Measurements from ENCODE around the gene LRRC37B. TPM values are rescaled to one million over a fixed set of nuclear protein-coding genes. Genes with fewer than 3 reads are reported as not detected.
"Not testable (repeated sequence)": the region's sequence is repeated elsewhere in the genome, so short reads cannot be mapped to it uniquely, and the experiment has no call there.

Gene LRRC37B
- total RNA-seq, 2 experiments from 2014 or later: 36.5 to 42.1 TPM

- Histone ChIP-seq H3K9me3 (ENCODE audit: low read length) (no peaks in the 10 kb centered on the region), H3K79me2 (ENCODE audit: insufficient read depth, low read depth, low read length) (no peaks in the 10 kb centered on the region), H3K4me2 (ENCODE audit: low read length) (no peak overlapping the region), H3K9me2 (ENCODE audit: insufficient read depth, low read length) (no peaks in the 10 kb centered on the region), H2AFZ (ENCODE audit: low read length) (no peak overlapping the region), H3K27ac (ENCODE audit: low read depth, low read length, poor library complexity, severe bottlenecking) (no peak overlapping the region), H3K4me3 (ENCODE audit: low read depth, low read length, poor library complexity, severe bottlenecking) (no peak overlapping the region), H3K36me3 (ENCODE audit: insufficient read depth, low read length) (peaks cover 10% of the 10 kb centered on the region; the same call in 1 of the 2 replicates), H4K20me1 (ENCODE audit: insufficient read depth, low read length) (no peaks in the 10 kb centered on the region), H3K4me1 (ENCODE audit: insufficient read depth, low read length, poor library complexity, severe bottlenecking) (no peaks in the 10 kb centered on the region)
- intact Hi-C loops (cut with micrococcal nuclease; ENCODE audit: unreplicated experiment): no loop called here
- no TSS peak for BruUV-seq (replicated peaks)
- POLR2A ChIA-PET: no interaction called here
- DNase-seq (ENCODE audit: low spot score): no peak
- CTCF ChIA-PET (ENCODE audit: unreplicated experiment): no interaction called here
- no peak for TF ChIP-seq CTCF (conservative IDR thresholded peaks at IDR 0.05; ENCODE audit: low read length)
- TF ChIP-seq EZH2phosphoT487 (IDR thresholded peaks at IDR 0.05; ENCODE audit: borderline replicate concordance, low read depth, low read length): no peak
Observed at GRCh38 chr17:32099686-32100085, 92.5 kb downstream of the LRRC37B start.

DNA sequence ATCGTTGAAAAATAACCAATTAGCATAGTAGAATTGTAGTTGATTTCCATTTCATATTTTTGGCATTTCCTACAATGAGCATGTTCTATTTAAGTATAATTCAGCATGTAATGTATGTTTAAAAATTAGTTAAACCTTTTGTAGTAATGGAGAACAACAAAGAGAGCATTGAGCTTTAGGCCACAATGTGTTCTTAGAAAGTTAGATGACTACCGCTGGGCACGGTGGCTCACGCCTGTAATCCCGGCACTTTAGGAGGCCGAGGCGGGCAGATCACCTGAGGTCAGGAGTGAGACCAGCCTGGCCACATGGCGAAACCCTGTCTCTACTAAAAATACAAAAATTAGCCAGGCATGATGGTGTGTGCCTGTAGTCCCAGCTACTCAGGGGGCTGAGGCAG, 93.1 kb downstream of the LRRC37B start:
- H3K9me2 ChIP-seq (ENCODE audit: insufficient read depth, low read length); H3K9me3 ChIP-seq (ENCODE audit: low read length); H3K4me1 ChIP-seq (ENCODE audit: insufficient read depth, low read length, poor library complexity, severe bottlenecking); H2AFZ ChIP-seq (ENCODE audit: low read length); intact Hi-C loops (cut with micrococcal nuclease; ENCODE audit: unreplicated experiment); CTCF ChIA-PET (ENCODE audit: unreplicated experiment); H3K4me2 ChIP-seq (ENCODE audit: low read length); H3K4me3 ChIP-seq (ENCODE audit: low read depth, low read length, poor library complexity, severe bottlenecking); DNase-seq (ENCODE audit: low spot score); H3K79me2 ChIP-seq (ENCODE audit: insufficient read depth, low read depth, low read length); BruUV-seq (replicated peaks); H4K20me1 ChIP-seq (ENCODE audit: insufficient read depth, low read length); H3K27ac ChIP-seq (ENCODE audit: low read depth, low read length, poor library complexity, severe bottlenecking): not testable (repeated sequence)
- POLR2A ChIA-PET: interaction anchor here (0.6 kb wide), 1 partner anchor 190 kb away, joined by 3 read pairs; no protein-coding TSS in a partner anchor
- H3K36me3 ChIP-seq (ENCODE audit: insufficient read depth, low read length): peaks cover 10% of the 10 kb centered on the region; the same call in 1 of the 2 replicates

GRCh38 chr17:32100971-32101631, 93.9 kb downstream of the LRRC37B start:
- H3K36me3 ChIP-seq (ENCODE audit: insufficient read depth, low read length): peaks cover 10% of the 10 kb centered on the region; the same call in 1 of the 2 replicates
- no peak overlapping the region for H2AFZ ChIP-seq (ENCODE audit: low read length)
- intact Hi-C loops (cut with micrococcal nuclease; ENCODE audit: unreplicated experiment): no loop called here
- no peaks in the 10 kb centered on the region for H3K4me1 ChIP-seq (ENCODE audit: insufficient read depth, low read length, poor library complexity, severe bottlenecking)
- no peaks in the 10 kb centered on the region for H3K9me3 ChIP-seq (ENCODE audit: low read length)
- DNase-seq (ENCODE audit: low spot score): no peak
- H3K79me2 ChIP-seq (ENCODE audit: insufficient read depth, low read depth, low read length): no peaks in the 10 kb centered on the region
- CTCF ChIA-PET (ENCODE audit: unreplicated experiment): no interaction called here
- no peak overlapping the region for H3K4me3 ChIP-seq (ENCODE audit: low read depth, low read length, poor library complexity, severe bottlenecking)
- no peaks in the 10 kb centered on the region for H3K9me2 ChIP-seq (ENCODE audit: insufficient read depth, low read length)
- H4K20me1 ChIP-seq (ENCODE audit: insufficient read depth, low read length): no peaks in the 10 kb centered on the region
- no peak overlapping the region for H3K4me2 ChIP-seq (ENCODE audit: low read length)
- no TSS peak for BruUV-seq (replicated peaks)
- POLR2A ChIA-PET: interaction anchor here (0.6 to 0.7 kb wide), 2 partner anchors 36 to 189 kb away, joined by 3 to 5 read pairs; no protein-coding TSS in a partner anchor
- no peak overlapping the region for H3K27ac ChIP-seq (ENCODE audit: low read depth, low read length, poor library complexity, severe bottlenecking)
- TF ChIP-seq CTCF (conservative IDR thresholded peaks at IDR 0.05; ENCODE audit: low read length) (no peak), EZH2phosphoT487 (IDR thresholded peaks at IDR 0.05; ENCODE audit: borderline replicate concordance, low read depth, low read length) (no peak)

Data from OCI-LY7 (cell line).